Measurements from ENCODE around the gene TTC34. TPM values are rescaled to one million over a fixed set of nuclear protein-coding genes. Genes with fewer than 3 reads are reported as not detected.

The TTC34 gene
- total RNA-seq, 1 experiment from 2014 or later = 0.20 TPM

DNA sequence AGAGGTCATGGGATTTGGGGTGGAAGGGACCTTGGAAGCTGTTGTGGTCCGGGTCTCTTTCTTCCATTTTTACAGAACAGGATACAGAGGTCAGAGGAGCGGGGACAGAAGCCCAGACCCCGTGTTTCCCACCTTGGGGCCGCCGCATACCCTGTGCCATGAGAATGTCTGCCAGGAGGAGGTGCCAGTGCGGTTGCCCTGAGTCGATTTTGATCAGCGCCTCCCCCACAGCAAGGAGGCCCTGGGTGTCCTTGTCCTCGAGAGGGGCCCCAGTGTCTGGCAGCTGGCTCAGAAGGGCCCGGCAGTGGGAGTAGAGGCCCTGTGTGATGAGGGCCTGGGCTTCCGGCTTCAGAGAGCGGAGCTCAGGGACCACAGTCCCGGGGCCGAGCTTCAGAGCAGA, 156.3 kb downstream of the TTC34 start:
- DNase-seq (ENCODE audit: extremely low read depth, low read depth) = no peak

- no peak for DNase-seq (ENCODE audit: extremely low read depth, low read depth)
Observed at GRCh38 chr1:2644591-2645101, 156.8 kb downstream of the TTC34 start.

DNA sequence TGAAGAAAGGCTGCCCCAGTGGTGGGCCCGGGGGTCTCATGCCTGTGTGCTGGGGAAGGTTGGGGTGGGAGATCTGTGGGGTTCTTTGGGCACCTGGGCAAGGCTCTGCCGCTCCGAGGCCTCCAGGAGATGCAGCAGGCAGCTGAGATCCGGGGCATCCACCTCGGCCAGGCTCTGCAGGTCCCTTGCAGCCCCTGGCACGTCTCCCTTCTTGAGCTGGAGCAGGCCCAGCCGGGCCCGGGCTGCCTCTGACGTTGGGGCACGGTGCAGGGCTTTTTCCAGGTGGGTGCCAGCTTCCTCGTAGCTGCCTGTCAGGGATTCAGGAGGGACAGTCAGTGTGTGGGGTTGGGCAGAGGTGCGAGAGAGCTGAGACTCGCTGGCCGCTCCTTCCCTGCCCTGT, 157.3 kb downstream of the TTC34 start:
- no peak for DNase-seq (ENCODE audit: extremely low read depth, low read depth)

- DNase-seq (ENCODE audit: extremely low read depth, low read depth) = no peak
Observed at GRCh38 chr1:2643414-2644077, 157.9 kb downstream of the TTC34 start.

GRCh38 chr1:2642560-2643413, 158.7 kb downstream of the TTC34 start:
- DNase-seq (ENCODE audit: extremely low read depth, low read depth) = peak; percentile 80

GRCh38 chr1:2642131-2642559, 159.3 kb downstream of the TTC34 start:
- DNase-seq (ENCODE audit: extremely low read depth, low read depth) = no peak

DNA sequence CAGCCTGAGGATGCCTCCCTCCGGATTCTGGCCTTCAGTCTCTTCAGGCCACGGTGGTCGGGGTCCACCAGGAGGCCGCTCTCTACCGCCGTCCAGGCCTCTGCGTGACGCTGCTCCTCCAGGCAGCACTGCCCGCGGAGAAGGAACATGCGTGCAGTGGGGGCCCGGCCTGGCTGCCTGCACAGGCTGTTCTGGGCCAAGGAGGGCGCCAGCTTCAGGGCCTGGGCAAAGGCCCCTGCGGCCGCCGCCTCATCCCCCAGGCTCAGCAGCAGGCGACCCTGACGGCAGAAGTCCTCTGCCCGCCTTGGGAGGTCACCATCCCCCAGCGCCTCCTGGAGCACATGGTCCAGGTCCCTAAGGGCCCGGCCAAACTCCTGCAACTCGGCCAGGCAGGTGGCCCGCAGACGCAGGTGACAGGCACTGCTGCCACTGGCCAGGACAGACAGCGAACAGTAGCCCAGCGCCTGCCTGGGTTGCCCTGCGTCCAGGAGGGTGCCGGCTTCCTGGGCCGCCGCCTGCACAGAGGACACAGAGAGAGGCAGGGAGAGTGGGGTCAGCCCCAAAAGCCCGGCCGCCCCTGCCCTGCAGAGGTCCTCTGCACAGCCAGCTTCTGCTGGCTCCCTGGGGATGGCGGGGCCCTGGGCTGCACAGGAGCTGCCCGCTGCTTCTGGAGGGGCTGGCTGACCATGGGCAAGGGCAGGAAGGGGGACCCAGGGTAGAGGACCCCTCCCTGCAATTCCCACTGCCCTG, 159.9 kb downstream of the TTC34 start:
- DNase-seq (ENCODE audit: extremely low read depth, low read depth) = no peak

DNA sequence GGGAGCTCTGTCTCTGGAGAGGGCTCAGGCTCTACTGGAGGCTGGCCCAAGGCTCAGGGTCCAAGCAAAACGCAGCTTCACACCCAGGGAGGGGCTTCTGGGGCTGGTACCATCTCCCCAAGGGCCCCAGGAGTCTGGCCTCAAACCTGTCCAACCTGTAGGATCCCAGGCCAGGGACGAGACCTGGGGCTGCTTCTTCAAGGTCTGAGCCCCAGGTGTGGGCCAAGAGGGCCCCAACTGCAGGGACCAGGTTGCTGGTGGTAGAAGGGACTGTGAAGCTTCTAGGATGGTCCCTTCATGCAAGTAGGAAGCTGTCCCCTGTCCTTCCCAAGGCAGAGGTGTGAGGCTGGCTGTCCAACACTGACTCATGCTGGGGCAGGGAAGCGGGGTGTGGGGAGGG, 160.9 kb downstream of the TTC34 start:
- DNase-seq (ENCODE audit: extremely low read depth, low read depth) = no peak

GRCh38 chr1:2639607-2640521, 161.6 kb downstream of the TTC34 start:
- no peak for DNase-seq (ENCODE audit: extremely low read depth, low read depth)

- DNase-seq (ENCODE audit: extremely low read depth, low read depth) = no peak
Observed at GRCh38 chr1:2639203-2639602, 162.3 kb downstream of the TTC34 start.

DNA sequence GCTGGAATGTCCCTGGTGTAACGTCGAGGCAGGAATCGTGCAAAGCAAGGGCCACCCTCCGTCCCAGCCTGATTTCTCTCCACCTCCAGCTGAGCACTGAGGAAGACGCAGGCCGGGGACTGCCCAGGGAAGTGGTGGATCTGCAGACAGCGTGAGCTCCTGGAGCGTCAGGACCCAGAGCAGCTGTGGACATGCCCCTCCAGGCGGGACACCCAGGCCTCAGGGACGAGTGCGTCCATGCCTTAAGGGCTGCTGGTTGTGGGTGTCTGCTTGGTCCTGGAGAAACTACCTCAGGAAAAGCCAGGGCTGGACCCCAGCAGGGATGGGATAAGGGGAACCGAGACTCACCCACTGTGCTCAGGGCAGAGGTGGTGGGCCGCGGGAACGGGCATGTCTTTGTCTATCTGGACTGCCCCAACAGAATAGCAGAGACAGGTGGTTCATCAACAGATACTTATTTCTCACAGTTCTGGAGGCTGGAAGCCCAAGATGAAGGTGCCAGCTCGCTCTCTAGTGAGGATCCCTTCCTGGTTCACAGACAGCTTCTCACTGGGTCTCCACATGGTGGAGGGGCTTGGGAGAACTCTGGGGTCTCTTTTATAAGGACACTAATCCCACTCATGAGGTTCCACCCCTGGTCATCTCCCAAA, 162.9 kb downstream of the TTC34 start:
- no peak for DNase-seq (ENCODE audit: extremely low read depth, low read depth)

DNA sequence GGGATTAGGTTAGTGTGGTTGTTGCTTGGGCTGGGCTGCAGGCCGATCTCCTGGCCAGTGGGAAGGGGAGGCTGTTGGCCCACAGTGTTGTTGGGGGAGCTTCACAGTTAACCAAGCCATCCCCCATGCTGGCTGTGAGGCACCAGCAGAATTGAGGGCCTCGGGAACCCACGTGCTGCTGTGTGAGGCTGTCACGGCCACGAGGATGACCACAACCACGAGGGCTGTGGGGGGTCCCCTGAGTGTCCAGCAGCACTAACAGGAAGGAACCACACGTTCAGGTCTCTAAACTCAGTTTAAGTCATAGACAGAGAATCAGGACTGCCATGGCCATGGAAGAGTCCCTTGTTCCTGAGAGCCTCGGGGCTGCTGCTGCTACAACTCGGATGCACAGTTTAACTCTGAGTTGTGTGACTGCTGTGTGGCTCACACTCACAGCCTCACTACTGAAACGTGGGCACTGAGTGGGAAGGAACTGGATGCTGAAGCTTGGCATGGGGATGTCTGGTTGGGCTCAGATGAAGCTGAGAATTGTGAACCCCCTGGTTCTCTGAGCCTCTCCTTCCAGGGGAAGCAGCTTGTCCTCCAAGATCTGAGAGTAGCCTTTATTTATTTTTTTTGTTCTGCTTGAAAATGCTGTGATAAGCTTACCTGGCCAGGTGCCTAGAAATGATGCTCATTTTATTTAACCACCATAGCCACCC, 163.9 kb downstream of the TTC34 start:
- DNase-seq (ENCODE audit: extremely low read depth, low read depth) = no peak

- no peak for DNase-seq (ENCODE audit: extremely low read depth, low read depth)
Observed at GRCh38 chr1:2636733-2637132, 164.8 kb downstream of the TTC34 start.

DNA sequence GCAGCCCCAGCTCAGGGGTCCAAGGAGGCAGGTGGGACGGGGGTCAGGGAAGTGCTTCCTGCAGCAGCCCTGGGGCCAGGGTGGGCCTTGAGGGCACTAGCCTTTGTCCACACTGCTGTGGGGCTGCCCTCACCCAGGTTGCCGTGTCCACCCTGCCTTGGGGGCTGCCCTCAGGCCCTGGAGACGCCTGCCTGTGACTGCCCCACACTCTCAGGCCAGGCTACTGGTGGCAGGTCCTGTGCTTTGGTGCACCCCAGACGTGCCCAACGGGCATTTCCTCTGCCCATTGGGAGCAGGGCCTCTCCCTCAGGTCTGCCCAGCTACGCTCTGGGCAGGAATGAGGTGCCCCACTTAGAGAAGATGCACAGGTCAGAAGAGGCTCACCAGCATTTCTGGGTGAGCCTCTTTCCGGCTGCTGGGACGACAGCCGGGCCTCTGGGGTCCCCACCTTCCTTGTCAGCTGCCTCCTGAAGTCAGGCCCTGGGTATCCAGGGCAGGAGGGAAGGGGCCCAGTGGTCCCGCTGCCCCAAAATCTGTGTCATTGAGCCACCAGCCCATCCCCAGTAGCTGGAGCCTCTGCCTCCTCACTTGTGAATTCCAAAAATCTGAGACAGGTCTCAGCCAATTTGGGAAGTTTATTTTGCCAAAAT, 166.0 kb downstream of the TTC34 start:
- no peak for DNase-seq (ENCODE audit: extremely low read depth, low read depth)

DNA sequence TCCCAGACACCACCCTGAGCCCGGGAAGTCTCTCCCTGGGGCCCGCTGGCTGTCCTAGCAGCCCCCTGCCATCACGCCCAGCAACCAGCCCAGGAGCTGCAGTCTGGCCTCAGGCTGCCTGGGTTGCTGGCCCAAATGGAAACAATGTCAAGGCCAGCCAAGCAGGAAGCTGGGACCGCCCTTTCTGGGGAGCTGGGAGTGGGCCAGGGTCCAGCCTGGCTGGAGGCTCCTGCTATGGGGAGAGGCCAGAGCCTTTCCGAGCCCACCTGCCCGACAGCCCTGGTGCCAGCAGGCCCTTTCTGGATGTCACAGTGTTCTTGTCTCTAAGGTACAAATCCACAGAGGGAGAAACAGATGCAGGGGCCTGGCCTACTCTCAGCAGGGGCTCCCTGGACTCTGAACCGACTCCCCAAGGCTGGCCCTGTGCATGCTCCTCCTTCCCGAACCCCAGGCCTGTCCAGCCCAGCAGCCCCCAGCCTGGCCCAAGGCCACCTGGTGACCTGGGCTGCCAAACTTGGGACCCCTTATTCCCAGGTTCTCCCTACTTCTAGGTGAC, 167.5 kb downstream of the TTC34 start:
- DNase-seq (ENCODE audit: extremely low read depth, low read depth) = no peak

- no peak for DNase-seq (ENCODE audit: extremely low read depth, low read depth)
Observed at GRCh38 chr1:2633366-2633935, 168.0 kb downstream of the TTC34 start.

GRCh38 chr1:2632561-2633361, 168.7 kb downstream of the TTC34 start, which contains the start of gene MMEL1:
TSS of gene MMEL1 (minus strand) at chr1:2633016. CDS start at chr1:2629484, 3,532 bp downstream.
- DNase-seq (ENCODE audit: extremely low read depth, low read depth) = no peak

Data from NCI-H460 (cell line).